WTC11 (cell line): Measurements from ENCODE around the gene GAB1. TPM values are rescaled to one million over a fixed set of nuclear protein-coding genes. Genes with fewer than 3 reads are reported as not detected.

Source experiments
- ATAC-seq: fragments of 200-7000 bp; cut with Tn5 transposase; 2 replicates; pipeline ENCODE4 v1.10.0; 2021; ENCODE audit warnings: mild to moderate bottlenecking, moderate library complexity
- Bru-seq: library from RNA; stranded (reverse); fragments of 400-500 nt; gene quantifications from one replicate; lab custom pipeline; 2021; lab: Mats Ljungman, UMichigan
- CTCF ChIA-PET: fragments of 300-600 bp; sonication (Branson Sonifier 250); formaldehyde crosslinking; loops from one replicate; lab custom pipeline; 2021; ENCODE audit warnings: antibody characterized with exemption; lab: Charles Lee
- POLR2A ChIA-PET: fragments of 350-600 bp; sonication (Branson Sonifier 250); formaldehyde crosslinking; loops from one replicate; lab custom pipeline; 2021; ENCODE audit warnings: antibody characterized with exemption; lab: Charles Lee
- DNase-seq: peaks from one replicate; pipeline ENCODE4 v3.0.0; 2021; ENCODE audit warnings: low spot score
- H3K27ac Mint-ChIP-seq: 2 replicates; pipeline ENCODE4 v1.8.0; 2021; ENCODE audit warnings: mixed read lengths
- H3K27me3 Mint-ChIP-seq: 2 replicates; pipeline ENCODE4 v1.8.0; 2021; ENCODE audit warnings: low read depth, mild to moderate bottlenecking, moderate library complexity, mixed read lengths
- H3K36me3 Mint-ChIP-seq: 2 replicates; pipeline ENCODE4 v1.8.0; 2021; ENCODE audit warnings: mixed read lengths
- H3K4me1 Mint-ChIP-seq: 2 replicates; pipeline ENCODE4 v1.8.0; 2022; ENCODE audit warnings: mixed read lengths
- H3K4me3 Mint-ChIP-seq: 2 replicates; pipeline ENCODE4 v1.8.0; 2021; ENCODE audit warnings: mild to moderate bottlenecking, moderate library complexity, mixed read lengths
- H3K9me3 Mint-ChIP-seq: 2 replicates; pipeline ENCODE4 v1.8.0; 2021; ENCODE audit warnings: mixed read lengths
- EMX1 ChIP-seq: fragments of 250-450 bp; sonication (Bioruptor Pico); IDR thresholded peaks from 2 replicates; pipeline ENCODE4 v1.8.0; 2021; ENCODE audit warnings: mild to moderate bottlenecking
- FOXK1 ChIP-seq: sonication (generic); formaldehyde crosslinking; IDR thresholded peaks from 2 replicates; pipeline ENCODE4 v1.8.0; 2022; ENCODE audit warnings: mild to moderate bottlenecking, moderate library complexity, missing genetic modification reagents
- GABPB1 ChIP-seq: sonication (generic); formaldehyde crosslinking; IDR thresholded peaks from 2 replicates; pipeline ENCODE4 v1.8.1; 2023; ENCODE audit warnings: mild to moderate bottlenecking, missing genetic modification reagents
- KAT7 ChIP-seq: sonication (generic); formaldehyde crosslinking; IDR thresholded peaks from 2 replicates; pipeline ENCODE4 v1.8.1; 2023; ENCODE audit warnings: missing genetic modification reagents, mild to moderate bottlenecking, borderline replicate concordance
- PRRX2 ChIP-seq: fragments of 250-450 bp; sonication (Bioruptor Pico); IDR thresholded peaks from 2 replicates; pipeline ENCODE4 v1.8.0; 2021; ENCODE audit warnings: mild to moderate bottlenecking
- SMAD3 ChIP-seq: sonication (generic); formaldehyde crosslinking; IDR thresholded peaks from 2 replicates; pipeline ENCODE4 v1.8.0; 2022; ENCODE audit warnings: missing genetic modification reagents, mild to moderate bottlenecking, borderline replicate concordance
- TCF7 ChIP-seq: sonication (generic); formaldehyde crosslinking; IDR thresholded peaks from 2 replicates; pipeline ENCODE4 v1.8.0; 2022; ENCODE audit warnings: mild to moderate bottlenecking, low read depth, missing genetic modification reagents, moderate library complexity
- TP53 ChIP-seq: sonication (generic); formaldehyde crosslinking; IDR thresholded peaks from 2 replicates; pipeline ENCODE4 v1.8.1; 2023; ENCODE audit warnings: mild to moderate bottlenecking, missing genetic modification reagents
- ZNF138 ChIP-seq: sonication (generic); formaldehyde crosslinking; conservative IDR thresholded peaks from 2 replicates; pipeline ENCODE4 v1.8.1; 2022; ENCODE audit warnings: mild to moderate bottlenecking, moderate library complexity, missing genetic modification reagents
- ZNF317 ChIP-seq: sonication (generic); formaldehyde crosslinking; IDR thresholded peaks from 2 replicates; pipeline ENCODE4 v1.8.1; 2023; ENCODE audit warnings: low read depth, mild to moderate bottlenecking, moderate library complexity, missing genetic modification reagents, borderline replicate concordance
- long read RNA-seq, 3 experiments: library from RNA in 1 of 3; library from capped mRNA in 1 of 3; library from polyadenylated mRNA in 1 of 3; unstranded in 2 of 3; stranded (forward) in 1 of 3; transcript quantifications; one replicate each; pipeline ENCODE4 v2.0.0, GENCODE V29; 2021
- total RNA-seq: library from RNA; stranded (reverse); gene quantifications from 3 replicates; pipeline ENCODE4 v1.2.3, GENCODE V29; 2021
- TF ChIP-seq, protein P1 (sequence below): fragments of 250-450 bp; sonication (Bioruptor Pico); conservative IDR thresholded peaks from 2 replicates; pipeline ENCODE4 v1.9.0; 2021; ENCODE audit warnings: mild to moderate bottlenecking
- TF ChIP-seq, protein P2 (sequence below): sonication (generic); formaldehyde crosslinking; IDR thresholded peaks from 2 replicates; pipeline ENCODE4 v1.8.1; 2022; ENCODE audit warnings: mild to moderate bottlenecking, moderate library complexity, missing genetic modification reagents
- TF ChIP-seq, protein P3 (sequence below): fragments of 250-450 bp; sonication (Bioruptor Pico); IDR thresholded peaks from 2 replicates; pipeline ENCODE4 v1.9.0; 2021; ENCODE audit warnings: moderate library complexity, mild to moderate bottlenecking, inconsistent platforms, borderline replicate concordance
- TF ChIP-seq, protein P4 (sequence below): sonication (generic); formaldehyde crosslinking; IDR thresholded peaks from 2 replicates; pipeline ENCODE4 v1.8.1; 2022; ENCODE audit warnings: low read depth, mild to moderate bottlenecking, moderate library complexity, missing genetic modification reagents, borderline replicate concordance
- TF ChIP-seq, protein P5 (sequence below): sonication (generic); formaldehyde crosslinking; IDR thresholded peaks from 2 replicates; pipeline ENCODE4 v1.8.1; 2022; ENCODE audit warnings: mild to moderate bottlenecking, missing genetic modification reagents, moderate library complexity, borderline replicate concordance
- TF ChIP-seq, protein P6 (sequence below): sonication (generic); formaldehyde crosslinking; IDR thresholded peaks from 2 replicates; pipeline ENCODE4 v1.8.0; 2022; ENCODE audit warnings: mild to moderate bottlenecking, missing genetic modification reagents
- TF ChIP-seq, protein P7 (sequence below): sonication (generic); formaldehyde crosslinking; IDR thresholded peaks from 2 replicates; pipeline ENCODE4 v1.8.1; 2023; ENCODE audit warnings: mild to moderate bottlenecking, moderate library complexity, missing genetic modification reagents

Gene GAB1
- total RNA-seq (17.4 to 19.7 TPM (median 18.7 TPM) in 3 replicates), Bru-seq, nascent RNA (percentile 77 among the genes with signal in this experiment)
- long read RNA-seq, experiment 1, full-length matches to known transcripts = 12 of 35 reads
- long read RNA-seq, experiment 1, partial matches to known transcripts = 21 of 35 reads
- long read RNA-seq, experiment 1, other reads (novel, unspliced or antisense) = 2 of 35 reads
- long read RNA-seq, experiment 2, full-length matches to known transcripts = 3 of 22 reads
- long read RNA-seq, experiment 2, partial matches to known transcripts = 4 of 22 reads
- long read RNA-seq, experiment 2, other reads (novel, unspliced or antisense) = 15 of 22 reads
- long read RNA-seq, experiment 3 = 0 reads

DNA sequence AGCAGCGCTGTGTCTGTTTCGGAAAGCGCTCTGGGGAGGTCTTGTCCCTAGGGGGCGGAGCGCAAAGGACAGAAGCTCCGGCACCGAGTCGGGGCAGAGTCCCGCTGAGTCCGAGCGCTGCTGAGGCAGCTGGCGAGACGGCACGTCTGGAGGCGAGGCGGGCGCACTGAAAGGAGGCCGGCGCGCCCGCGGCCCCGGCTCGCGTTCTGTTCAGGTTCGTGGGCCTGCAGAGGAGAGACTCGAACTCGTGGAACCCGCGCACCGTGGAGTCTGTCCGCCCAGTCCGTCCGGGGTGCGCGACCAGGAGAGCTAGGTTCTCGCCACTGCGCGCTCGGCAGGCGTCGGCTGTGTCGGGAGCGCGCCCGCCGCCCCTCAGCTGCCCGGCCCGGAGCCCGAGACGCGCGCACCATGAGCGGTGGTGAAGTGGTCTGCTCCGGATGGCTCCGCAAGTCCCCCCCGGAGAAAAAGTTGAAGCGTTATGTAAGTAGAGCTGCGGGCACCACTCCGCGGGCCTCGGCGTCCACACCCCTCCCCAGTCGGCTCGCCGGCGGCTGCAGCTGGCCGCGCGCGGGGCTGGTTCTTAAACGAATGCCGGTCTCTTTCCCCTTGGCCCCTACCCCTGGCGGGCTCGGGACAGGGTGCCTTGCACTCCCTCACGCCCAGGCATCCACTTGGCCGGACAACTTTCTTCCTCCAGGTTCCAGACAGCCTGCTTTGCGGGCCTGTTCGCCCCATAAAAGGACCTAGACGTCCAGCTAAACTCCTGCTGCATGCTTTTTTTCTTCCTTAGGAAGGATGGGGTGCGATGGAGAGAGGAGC is at the start of gene GAB1:
GAB1 (plus strand) TSS at position 96 of the 819 bp plus-strand sequence; CDS start at position 409, 313 bp downstream.
- Mint-ChIP-seq H3K4me3 (peak within 1 kb of the TSS; percentile 98), H3K4me1 (peaks cover 21% of the 10 kb centered on the region), H3K9me3 (no peaks in the 10 kb centered on the region), H3K27me3 (no peaks in the 10 kb centered on the region; the same call in 1 of the 2 replicates), H3K27ac (peak within 1 kb of the TSS; percentile 93), H3K36me3 (no peaks in the 10 kb centered on the region)
- ChIA-PET POLR2A (interaction anchor here (0.6 to 2.6 kb wide), 8 partner anchors 10 to 177 kb away, joined by 3 to 18 read pairs (median 3); partner anchors contain the start of gene SMARCA5), CTCF (interaction anchor here (0.6 to 1.5 kb wide), 8 partner anchors 12 to 351 kb away, joined by 3 to 4 read pairs (median 4); partner anchors contain the start of gene SMARCA5)
- DNase-seq = peak; percentile 76
- ATAC-seq = peak; percentile 53
- no peak; the same call in 1 of the 2 replicates for TF ChIP-seq SMAD3
- TF ChIP-seq, protein P1, sequence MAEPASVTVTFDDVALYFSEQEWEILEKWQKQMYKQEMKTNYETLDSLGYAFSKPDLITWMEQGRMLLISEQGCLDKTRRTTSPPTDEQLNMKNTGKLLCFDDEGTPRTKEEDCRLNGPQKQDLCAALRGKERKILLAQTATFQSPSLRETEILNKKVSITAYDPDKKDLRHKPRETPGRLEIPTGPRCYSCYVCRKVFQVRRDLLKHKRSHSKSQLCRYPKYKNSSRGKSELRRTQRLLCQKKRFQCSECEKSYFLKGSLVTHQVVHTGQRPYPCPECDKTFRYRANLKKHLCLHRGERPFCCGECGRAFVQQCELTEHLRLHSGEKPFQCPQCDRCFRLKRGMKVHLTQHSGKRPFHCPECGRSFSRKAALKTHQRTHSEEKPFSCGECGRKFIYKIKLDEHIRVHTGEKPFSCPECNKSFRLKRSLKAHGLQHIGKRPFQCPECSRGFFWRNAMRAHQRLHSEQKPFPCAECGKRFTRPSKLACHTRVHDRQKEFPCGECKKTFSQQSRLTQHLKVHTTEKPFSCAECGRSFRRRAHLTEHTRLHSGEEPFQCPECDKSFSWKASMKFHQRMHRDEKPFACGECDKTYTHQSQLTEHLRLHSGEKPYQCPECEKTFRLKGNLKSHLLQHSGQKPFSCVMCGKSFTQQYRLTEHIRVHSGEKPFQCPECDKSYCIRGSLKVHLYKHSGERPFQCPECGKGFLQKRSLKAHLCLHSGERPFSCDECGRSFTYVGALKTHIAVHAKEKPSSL (CRISPR knock-in tag) = no peak
- 0 out of 2 replicates have a peak, but pooled peaks have one; percentile 7 for TF ChIP-seq ZNF317 (CRISPR knock-in tag)
- TF ChIP-seq, protein P2, sequence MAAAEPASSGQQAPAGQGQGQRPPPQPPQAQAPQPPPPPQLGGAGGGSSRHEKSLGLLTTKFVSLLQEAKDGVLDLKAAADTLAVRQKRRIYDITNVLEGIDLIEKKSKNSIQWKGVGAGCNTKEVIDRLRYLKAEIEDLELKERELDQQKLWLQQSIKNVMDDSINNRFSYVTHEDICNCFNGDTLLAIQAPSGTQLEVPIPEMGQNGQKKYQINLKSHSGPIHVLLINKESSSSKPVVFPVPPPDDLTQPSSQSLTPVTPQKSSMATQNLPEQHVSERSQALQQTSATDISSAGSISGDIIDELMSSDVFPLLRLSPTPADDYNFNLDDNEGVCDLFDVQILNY (CRISPR knock-in tag) = peak; percentile 26; the same call in 1 of the 2 replicates
- TF ChIP-seq KAT7 (CRISPR knock-in tag) = peak; percentile 86
- TF ChIP-seq ZNF138 (CRISPR knock-in tag) = 0 out of 2 replicates have a peak, but pooled peaks have one; percentile 45
- no peak for TF ChIP-seq EMX1 (CRISPR knock-in tag)
- TF ChIP-seq, protein P3, sequence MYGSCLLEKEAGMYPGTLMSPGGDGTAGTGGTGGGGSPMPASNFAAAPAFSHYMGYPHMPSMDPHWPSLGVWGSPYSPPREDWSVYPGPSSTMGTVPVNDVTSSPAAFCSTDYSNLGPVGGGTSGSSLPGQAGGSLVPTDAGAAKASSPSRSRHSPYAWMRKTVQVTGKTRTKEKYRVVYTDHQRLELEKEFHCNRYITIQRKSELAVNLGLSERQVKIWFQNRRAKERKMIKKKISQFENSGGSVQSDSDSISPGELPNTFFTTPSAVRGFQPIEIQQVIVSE (CRISPR knock-in tag) = no peak
- TF ChIP-seq, protein P4, sequence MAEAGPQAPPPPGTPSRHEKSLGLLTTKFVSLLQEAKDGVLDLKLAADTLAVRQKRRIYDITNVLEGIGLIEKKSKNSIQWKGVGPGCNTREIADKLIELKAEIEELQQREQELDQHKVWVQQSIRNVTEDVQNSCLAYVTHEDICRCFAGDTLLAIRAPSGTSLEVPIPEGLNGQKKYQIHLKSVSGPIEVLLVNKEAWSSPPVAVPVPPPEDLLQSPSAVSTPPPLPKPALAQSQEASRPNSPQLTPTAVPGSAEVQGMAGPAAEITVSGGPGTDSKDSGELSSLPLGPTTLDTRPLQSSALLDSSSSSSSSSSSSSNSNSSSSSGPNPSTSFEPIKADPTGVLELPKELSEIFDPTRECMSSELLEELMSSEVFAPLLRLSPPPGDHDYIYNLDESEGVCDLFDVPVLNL (CRISPR knock-in tag) = no peak
- TF ChIP-seq TCF7 (CRISPR knock-in tag) = no peak
- TF ChIP-seq, protein P5, sequence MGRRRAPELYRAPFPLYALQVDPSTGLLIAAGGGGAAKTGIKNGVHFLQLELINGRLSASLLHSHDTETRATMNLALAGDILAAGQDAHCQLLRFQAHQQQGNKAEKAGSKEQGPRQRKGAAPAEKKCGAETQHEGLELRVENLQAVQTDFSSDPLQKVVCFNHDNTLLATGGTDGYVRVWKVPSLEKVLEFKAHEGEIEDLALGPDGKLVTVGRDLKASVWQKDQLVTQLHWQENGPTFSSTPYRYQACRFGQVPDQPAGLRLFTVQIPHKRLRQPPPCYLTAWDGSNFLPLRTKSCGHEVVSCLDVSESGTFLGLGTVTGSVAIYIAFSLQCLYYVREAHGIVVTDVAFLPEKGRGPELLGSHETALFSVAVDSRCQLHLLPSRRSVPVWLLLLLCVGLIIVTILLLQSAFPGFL (CRISPR knock-in tag) = no peak
- TF ChIP-seq GABPB1 (CRISPR knock-in tag) = peak; percentile 19; the same call in 1 of the 2 replicates
- TF ChIP-seq, protein P6, sequence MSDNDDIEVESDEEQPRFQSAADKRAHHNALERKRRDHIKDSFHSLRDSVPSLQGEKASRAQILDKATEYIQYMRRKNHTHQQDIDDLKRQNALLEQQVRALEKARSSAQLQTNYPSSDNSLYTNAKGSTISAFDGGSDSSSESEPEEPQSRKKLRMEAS (CRISPR knock-in tag) = peak; percentile 11; the same call in 1 of the 2 replicates
- 0 out of 2 replicates have a peak, but pooled peaks have one; percentile 48 for TF ChIP-seq PRRX2 (CRISPR knock-in tag)
- peak; percentile 3; the same call in 1 of the 2 replicates for TF ChIP-seq FOXK1 (CRISPR knock-in tag)
- TF ChIP-seq TP53 (CRISPR knock-in tag) = no peak
- TF ChIP-seq, protein P7, sequence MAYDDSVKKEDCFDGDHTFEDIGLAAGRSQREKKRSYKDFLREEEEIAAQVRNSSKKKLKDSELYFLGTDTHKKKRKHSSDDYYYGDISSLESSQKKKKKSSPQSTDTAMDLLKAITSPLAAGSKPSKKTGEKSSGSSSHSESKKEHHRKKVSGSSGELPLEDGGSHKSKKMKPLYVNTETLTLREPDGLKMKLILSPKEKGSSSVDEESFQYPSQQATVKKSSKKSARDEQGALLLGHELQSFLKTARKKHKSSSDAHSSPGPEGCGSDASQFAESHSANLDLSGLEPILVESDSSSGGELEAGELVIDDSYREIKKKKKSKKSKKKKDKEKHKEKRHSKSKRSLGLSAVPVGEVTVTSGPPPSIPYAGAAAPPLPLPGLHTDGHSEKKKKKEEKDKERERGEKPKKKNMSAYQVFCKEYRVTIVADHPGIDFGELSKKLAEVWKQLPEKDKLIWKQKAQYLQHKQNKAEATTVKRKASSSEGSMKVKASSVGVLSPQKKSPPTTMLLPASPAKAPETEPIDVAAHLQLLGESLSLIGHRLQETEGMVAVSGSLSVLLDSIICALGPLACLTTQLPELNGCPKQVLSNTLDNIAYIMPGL (CRISPR knock-in tag) = peak; percentile 49; the same call in 1 of the 2 replicates
